Measurements from ENCODE around the gene TNNC1.

TNNC1 gene

DNA sequence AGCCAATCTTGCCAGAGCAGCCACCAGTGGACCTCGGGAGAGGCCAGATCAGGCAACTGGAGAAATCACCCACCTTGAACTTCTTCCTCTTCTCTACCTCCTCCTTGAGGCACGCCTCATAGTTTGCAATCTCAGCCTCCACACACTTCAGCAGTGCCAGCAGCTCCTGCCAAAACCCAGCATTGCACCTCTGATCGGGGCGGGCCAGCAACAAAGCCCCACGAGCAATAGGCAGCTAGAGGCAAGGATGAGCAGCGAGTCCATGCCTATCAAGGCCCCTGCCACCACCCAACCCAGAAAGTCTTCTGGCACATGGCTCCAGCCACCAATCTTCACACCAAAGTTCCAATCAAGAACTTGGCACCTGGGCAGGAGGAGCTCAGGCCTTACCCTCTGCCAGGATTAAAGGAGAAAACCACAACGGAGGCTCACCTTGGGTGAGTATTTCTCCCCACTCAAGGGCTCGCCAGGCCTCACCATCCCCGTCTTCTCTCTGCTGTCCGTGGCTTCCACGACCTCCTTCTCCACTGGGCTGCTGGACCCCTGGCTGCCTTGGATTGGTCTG, 51.1 kb downstream of the TNNC1 start:
- Histone ChIP-seq H3K4me3 (ENCODE audit: extremely low read depth, insufficient read depth, low read length, poor library complexity, severe bottlenecking) (no peak overlapping the region), H3K4me1 (ENCODE audit: control insufficient read depth, insufficient read depth, low read length, poor library complexity, severe bottlenecking) (no peaks in the 10 kb centered on the region), H3K9me3 (ENCODE audit: control insufficient read depth, low read length) (no peaks in the 10 kb centered on the region), H3K27ac (ENCODE audit: low read depth, low read length, severe bottlenecking) (no peak overlapping the region), H3K36me3 (ENCODE audit: control insufficient read depth, insufficient read depth, low read length) (peaks cover 80% of the 10 kb centered on the region)
- 92 to 100% methylated on average over 10 to 11 of the region's 11 CpGs for WGBS, 2 experiments (ENCODE audit: insufficient coverage in 2 of 2)

DNA sequence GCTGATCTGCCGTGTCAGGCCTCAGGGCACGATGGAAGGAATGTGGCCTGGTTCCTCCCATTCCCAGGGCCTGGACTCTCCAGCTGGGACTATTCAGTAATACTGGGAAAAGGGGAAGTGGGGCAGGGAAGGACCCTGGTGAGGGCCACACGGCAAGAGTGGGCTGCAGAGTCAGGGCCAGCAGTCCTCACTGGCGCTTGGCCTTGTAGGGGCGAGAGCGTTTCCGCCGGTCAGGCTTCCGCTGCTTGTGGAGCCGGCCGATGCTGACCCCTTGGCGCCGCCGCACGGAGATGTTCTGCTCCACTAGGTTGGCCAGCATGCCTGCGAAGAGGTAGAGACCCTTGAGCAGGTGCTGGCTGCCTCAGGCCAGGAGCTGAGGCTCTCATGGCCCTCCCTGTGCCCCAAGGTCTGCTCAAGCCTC, 51.7 kb downstream of the TNNC1 start:
- Histone ChIP-seq H3K27ac (ENCODE audit: low read depth, low read length, severe bottlenecking) (no peak overlapping the region), H3K4me3 (ENCODE audit: extremely low read depth, insufficient read depth, low read length, poor library complexity, severe bottlenecking) (no peak overlapping the region), H3K4me1 (ENCODE audit: control insufficient read depth, insufficient read depth, low read length, poor library complexity, severe bottlenecking) (no peaks in the 10 kb centered on the region), H3K9me3 (ENCODE audit: control insufficient read depth, low read length) (no peaks in the 10 kb centered on the region), H3K36me3 (ENCODE audit: control insufficient read depth, insufficient read depth, low read length) (peaks cover 73% of the 10 kb centered on the region)
- WGBS, 2 experiments (ENCODE audit: insufficient coverage in 2 of 2): 94 to 98% methylated on average over 2 to 16 of the region's 16 CpGs

DNA sequence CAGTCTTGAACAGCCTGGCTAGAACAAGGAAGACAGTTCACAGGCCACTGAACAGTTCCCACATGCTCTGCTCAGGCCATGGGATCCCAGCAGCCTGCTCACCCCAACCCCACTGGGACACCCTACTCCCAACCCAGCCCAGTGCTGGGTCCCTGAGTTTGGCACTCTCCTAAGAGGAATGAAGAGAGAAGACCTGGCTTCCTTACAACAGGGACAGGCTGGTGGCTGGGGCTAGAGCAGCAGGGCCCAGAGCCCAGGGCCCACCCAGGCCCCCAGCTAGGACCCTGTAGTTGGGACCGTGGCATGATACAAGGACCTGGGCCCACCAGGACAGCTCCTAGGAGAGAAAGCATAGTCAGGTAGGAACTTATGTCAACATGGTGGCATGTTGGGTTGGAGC, 52.3 kb downstream of the TNNC1 start:
- peaks cover 67% of the 10 kb centered on the region for H3K36me3 ChIP-seq (ENCODE audit: control insufficient read depth, insufficient read depth, low read length)
- H3K9me3 ChIP-seq (ENCODE audit: control insufficient read depth, low read length): no peaks in the 10 kb centered on the region
- no peak overlapping the region for H3K4me3 ChIP-seq (ENCODE audit: extremely low read depth, insufficient read depth, low read length, poor library complexity, severe bottlenecking)
- 80 to 100% methylated on average over 1 of the region's 1 CpG for WGBS, 2 experiments (ENCODE audit: insufficient coverage in 2 of 2)
- H3K27ac ChIP-seq (ENCODE audit: low read depth, low read length, severe bottlenecking): no peak overlapping the region
- H3K4me1 ChIP-seq (ENCODE audit: control insufficient read depth, insufficient read depth, low read length, poor library complexity, severe bottlenecking): no peaks in the 10 kb centered on the region

Data from mesodermal cell (in vitro differentiated cells).